ENCODE data around the gene FES.
A peak's percentile ranks its signal among the peaks of the same experiment; 100 is the strongest.

The FES gene

GRCh38 chr15:90876512-90877170, 7.7 kb upstream of the FES start:
- DNase-seq (ENCODE audit: low spot score): no peak

GRCh38 chr15:90877315-90877714, 7.0 kb upstream of the FES start:
- DNase-seq (ENCODE audit: low spot score): no peak

DNA sequence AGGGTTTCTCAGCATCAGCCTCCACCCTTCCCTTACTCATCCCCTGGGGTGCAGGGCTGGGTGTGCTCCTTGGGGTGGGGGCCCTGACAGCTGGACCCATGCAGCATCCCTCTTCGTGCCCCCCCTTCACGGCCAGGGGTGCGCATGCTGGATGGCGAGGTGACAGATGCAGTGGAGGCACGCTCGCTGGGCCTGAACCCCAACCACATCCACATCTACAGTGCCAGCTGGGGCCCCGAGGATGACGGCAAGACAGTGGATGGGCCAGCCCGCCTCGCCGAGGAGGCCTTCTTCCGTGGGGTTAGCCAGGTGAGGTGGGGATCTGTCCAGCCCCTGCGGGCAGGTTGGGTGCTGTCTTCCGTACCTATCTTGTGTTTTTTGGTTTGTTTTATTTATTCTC, 6.3 kb upstream of the FES start:
- DNase-seq (ENCODE audit: low spot score): no peak

GRCh38 chr15:90878660-90879059, 5.6 kb upstream of the FES start:
- DNase-seq (ENCODE audit: low spot score): no peak

DNA sequence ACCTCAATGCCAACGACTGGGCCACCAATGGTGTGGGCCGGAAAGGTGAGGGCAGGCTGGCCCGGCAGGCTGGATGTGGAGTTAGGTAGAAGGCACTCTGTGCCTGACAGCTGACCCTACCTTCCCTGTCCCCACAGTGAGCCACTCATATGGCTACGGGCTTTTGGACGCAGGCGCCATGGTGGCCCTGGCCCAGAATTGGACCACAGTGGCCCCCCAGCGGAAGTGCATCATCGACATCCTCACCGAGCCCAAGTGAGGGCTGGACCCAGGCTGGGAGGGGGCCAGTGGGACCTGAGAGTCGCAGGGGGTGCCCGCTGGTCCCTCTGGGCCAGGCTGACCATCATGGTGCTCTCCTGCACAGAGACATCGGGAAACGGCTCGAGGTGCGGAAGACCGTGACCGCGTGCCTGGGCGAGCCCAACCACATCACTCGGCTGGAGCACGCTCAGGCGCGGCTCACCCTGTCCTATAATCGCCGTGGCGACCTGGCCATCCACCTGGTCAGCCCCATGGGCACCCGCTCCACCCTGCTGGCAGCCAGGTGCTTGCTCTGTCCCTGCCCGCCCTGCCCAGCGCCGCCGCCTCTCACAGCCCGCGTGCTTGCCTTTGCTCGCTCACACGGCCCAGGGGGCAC, 4.5 kb upstream of the FES start:
- no peak for DNase-seq (ENCODE audit: low spot score)

GRCh38 chr15:90880381-90881145, 3.7 kb upstream of the FES start:
- DNase-seq (ENCODE audit: low spot score): no peak

- no peak for DNase-seq (ENCODE audit: low spot score)
Observed at GRCh38 chr15:90881181-90881977, 2.9 kb upstream of the FES start.

DNA sequence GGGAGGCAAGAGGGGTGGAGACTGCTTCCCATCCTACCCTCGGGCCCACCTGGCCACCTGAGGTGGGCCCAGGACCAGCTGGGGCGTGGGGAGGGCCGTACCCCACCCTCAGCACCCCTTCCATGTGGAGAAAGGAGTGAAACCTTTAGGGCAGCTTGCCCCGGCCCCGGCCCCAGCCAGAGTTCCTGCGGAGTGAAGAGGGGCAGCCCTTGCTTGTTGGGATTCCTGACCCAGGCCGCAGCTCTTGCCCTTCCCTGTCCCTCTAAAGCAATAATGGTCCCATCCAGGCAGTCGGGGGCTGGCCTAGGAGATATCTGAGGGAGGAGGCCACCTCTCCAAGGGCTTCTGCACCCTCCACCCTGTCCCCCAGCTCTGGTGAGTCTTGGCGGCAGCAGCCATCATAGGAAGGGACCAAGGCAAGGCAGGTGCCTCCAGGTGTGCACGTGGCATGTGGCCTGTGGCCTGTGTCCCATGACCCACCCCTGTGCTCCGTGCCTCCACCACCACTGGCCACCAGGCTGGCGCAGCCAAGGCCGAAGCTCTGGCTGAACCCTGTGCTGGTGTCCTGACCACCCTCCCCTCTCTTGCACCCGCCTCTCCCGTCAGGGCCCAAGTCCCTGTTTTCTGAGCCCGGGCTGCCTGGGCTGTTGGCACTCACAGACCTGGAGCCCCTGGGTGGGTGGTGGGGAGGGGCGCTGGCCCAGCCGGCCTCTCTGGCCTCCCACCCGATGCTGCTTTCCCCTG, 2.2 kb upstream of the FES start:
- no peak for DNase-seq (ENCODE audit: low spot score)

- DNase-seq (ENCODE audit: low spot score): no peak
Observed at GRCh38 chr15:90882781-90883525, 1.4 kb upstream of the FES start.

- no peak for DNase-seq (ENCODE audit: low spot score)
Observed at GRCh38 chr15:90883526-90883975, 753 bp upstream of the FES start.

GRCh38 chr15:90884719-90885431, 571 bp downstream of the FES start:
- peak; percentile 64 for DNase-seq (ENCODE audit: low spot score)

- DNase-seq (ENCODE audit: low spot score): peak; percentile 87
Observed at GRCh38 chr15:90885432-90886290, 1.4 kb downstream of the FES start.

DNA sequence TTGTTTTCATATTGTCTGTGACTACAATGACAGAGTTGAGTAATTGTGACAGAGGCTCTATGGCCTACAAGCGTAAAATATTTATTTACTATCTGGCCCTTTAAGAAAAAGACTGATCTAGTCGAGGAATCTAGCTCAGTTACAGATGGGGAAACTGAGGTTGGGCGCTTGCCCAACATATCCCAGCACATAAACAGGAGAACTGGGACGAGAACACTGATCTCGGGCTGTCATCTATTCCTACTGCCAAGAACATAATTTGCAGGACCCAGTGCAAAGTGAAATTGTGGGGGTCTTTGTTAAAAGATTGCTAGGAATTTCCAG, 1.9 kb downstream of the FES start:
- DNase-seq (ENCODE audit: low spot score): no peak

GRCh38 chr15:90887037-90887481, 2.8 kb downstream of the FES start:
- DNase-seq (ENCODE audit: low spot score): no peak

- DNase-seq (ENCODE audit: low spot score): no peak
Observed at GRCh38 chr15:90889313-90889730, 5.0 kb downstream of the FES start.

GRCh38 chr15:90889736-90890456, 5.6 kb downstream of the FES start:
- DNase-seq (ENCODE audit: low spot score): no peak

GRCh38 chr15:90890839-90891238, 6.5 kb downstream of the FES start:
- DNase-seq (ENCODE audit: low spot score): no peak

- no peak for DNase-seq (ENCODE audit: low spot score)
Observed at GRCh38 chr15:90891346-90891949, 7.1 kb downstream of the FES start.
